ENCODE results near the gene UBQLN1. TPM values are rescaled to one million over a fixed set of nuclear protein-coding genes. Genes with fewer than 3 reads are reported as not detected.

UBQLN1 gene
- total RNA-seq, 4 donors from 2014 or later: 65.4 to 120 (median 78.5) TPM

DNA sequence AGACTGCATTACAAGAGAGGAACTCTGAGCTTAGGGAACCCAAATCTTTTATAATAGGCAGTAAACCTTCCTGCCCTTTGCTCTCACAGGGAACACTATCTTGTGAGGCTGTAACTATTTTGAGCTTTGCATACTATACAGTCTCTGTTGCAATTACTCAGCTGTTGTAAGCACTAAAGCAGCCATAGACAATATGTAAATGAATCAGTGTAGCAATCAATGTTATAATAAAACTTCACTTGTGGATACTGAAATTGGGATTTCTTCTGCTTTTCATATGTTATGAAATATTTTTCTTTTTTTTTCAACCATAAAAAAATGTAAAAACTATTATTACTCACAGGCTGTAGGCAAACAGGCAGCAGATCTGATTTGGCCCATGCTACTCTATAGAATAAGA, 16.7 kb upstream of the UBQLN1 start:
- TF ChIP-seq, protein P1, sequence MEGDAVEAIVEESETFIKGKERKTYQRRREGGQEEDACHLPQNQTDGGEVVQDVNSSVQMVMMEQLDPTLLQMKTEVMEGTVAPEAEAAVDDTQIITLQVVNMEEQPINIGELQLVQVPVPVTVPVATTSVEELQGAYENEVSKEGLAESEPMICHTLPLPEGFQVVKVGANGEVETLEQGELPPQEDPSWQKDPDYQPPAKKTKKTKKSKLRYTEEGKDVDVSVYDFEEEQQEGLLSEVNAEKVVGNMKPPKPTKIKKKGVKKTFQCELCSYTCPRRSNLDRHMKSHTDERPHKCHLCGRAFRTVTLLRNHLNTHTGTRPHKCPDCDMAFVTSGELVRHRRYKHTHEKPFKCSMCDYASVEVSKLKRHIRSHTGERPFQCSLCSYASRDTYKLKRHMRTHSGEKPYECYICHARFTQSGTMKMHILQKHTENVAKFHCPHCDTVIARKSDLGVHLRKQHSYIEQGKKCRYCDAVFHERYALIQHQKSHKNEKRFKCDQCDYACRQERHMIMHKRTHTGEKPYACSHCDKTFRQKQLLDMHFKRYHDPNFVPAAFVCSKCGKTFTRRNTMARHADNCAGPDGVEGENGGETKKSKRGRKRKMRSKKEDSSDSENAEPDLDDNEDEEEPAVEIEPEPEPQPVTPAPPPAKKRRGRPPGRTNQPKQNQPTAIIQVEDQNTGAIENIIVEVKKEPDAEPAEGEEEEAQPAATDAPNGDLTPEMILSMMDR (IDR thresholded peaks at IDR 0.05): no peak
- TF ChIP-seq POLR2A (IDR thresholded peaks at IDR 0.05): no peak
- Histone ChIP-seq H3K9me3 (no peaks in the 10 kb centered on the region), H3K27me3 (peaks cover 0 to 5% (median 0%) of the 10 kb centered on the region in 4 donors), H3K4me1 (no peaks in the 10 kb centered on the region), H3K36me3 (no peaks in the 10 kb centered on the region), H3K27ac (no peak overlapping the region), H3K4me3 (no peak overlapping the region)
- no peak for DNase-seq
- intact Hi-C loops (cut with DNase I): no loop called here

- H3K27me3 ChIP-seq: peaks cover 0 to 5% (median 0%) of the 10 kb centered on the region in 4 donors
- no peak overlapping the region for H3K27ac ChIP-seq
- no peaks in the 10 kb centered on the region for H3K36me3 ChIP-seq
- H3K9me3 ChIP-seq: no peaks in the 10 kb centered on the region
- 72% methylated on average over 2 of the region's 2 CpGs for WGBS, 2 donors
- H3K4me3 ChIP-seq: no peak overlapping the region
- H3K4me1 ChIP-seq: no peaks in the 10 kb centered on the region
- TF ChIP-seq, protein P1 (IDR thresholded peaks at IDR 0.05): no peak
- no peak for TF ChIP-seq POLR2A (IDR thresholded peaks at IDR 0.05)
- DNase-seq: no peak
- intact Hi-C loops (cut with DNase I): no loop called here
Observed at GRCh38 chr9:83722726-83723495, 15.2 kb upstream of the UBQLN1 start.

GRCh38 chr9:83721509-83721908, 13.8 kb upstream of the UBQLN1 start:
- Histone ChIP-seq H3K4me3 (no peak overlapping the region), H3K9me3 (no peaks in the 10 kb centered on the region), H3K4me1 (no peaks in the 10 kb centered on the region), H3K27ac (no peak overlapping the region), H3K36me3 (no peaks in the 10 kb centered on the region), H3K27me3 (peaks cover 0 to 5% (median 0%) of the 10 kb centered on the region in 4 donors)
- no peak for TF ChIP-seq POLR2A (IDR thresholded peaks at IDR 0.05)
- TF ChIP-seq, protein P1 (IDR thresholded peaks at IDR 0.05): no peak
- no peak for DNase-seq
- intact Hi-C loops (cut with DNase I): no loop called here

DNA sequence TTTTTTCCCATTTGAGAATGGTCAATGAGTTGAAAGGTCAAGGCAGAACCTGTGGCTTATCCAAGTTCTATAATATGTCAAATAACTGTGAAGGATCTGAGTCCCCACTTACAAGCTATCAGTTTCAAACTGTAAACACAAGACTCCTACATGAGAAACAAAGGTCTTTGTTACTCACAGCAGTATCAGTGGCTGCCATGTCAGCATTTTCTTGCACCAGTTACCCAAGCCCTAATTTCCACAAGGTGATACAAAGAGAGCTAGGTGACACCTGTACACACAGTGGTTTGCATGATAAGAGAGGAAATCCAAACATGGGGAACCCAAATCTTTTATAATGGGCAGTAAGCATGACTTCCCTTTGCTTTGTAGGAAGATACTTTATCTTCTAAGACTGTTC, 8.0 kb upstream of the UBQLN1 start:
- H3K4me1 ChIP-seq: no peaks in the 10 kb centered on the region
- H3K36me3 ChIP-seq: no peaks in the 10 kb centered on the region
- no peaks in the 10 kb centered on the region for H3K27me3 ChIP-seq
- no peak overlapping the region for H3K4me3 ChIP-seq
- TF ChIP-seq, protein P1 (IDR thresholded peaks at IDR 0.05): no peak
- no peak for TF ChIP-seq POLR2A (IDR thresholded peaks at IDR 0.05)
- no peaks in the 10 kb centered on the region for H3K9me3 ChIP-seq
- intact Hi-C loops (cut with DNase I): no loop called here
- H3K27ac ChIP-seq: no peak overlapping the region
- DNase-seq: no peak

DNA sequence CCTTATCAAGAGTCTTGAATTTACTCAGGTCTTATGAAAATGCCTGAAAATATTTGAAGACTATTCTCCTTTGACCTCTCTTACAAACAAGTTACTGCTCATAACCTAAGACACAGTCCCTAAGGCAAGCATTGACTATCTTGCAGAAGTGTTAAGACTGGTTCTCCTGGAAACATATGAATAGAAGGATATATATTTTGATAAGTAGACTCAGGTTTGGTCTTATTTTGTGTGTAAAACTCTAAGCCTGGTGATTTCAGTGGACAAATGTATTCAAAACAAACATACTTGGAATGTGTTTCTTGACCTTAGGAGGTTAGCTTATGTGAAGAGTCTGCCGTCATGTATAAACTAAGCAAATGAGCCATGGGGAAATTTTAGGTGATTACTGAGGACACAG, 7.5 kb upstream of the UBQLN1 start:
- H3K36me3 ChIP-seq: no peaks in the 10 kb centered on the region
- no peak overlapping the region for H3K4me3 ChIP-seq
- no peak for TF ChIP-seq POLR2A (IDR thresholded peaks at IDR 0.05)
- TF ChIP-seq, protein P1 (IDR thresholded peaks at IDR 0.05): no peak
- no peaks in the 10 kb centered on the region for H3K27me3 ChIP-seq
- no peaks in the 10 kb centered on the region for H3K4me1 ChIP-seq
- DNase-seq: no peak
- no peak overlapping the region for H3K27ac ChIP-seq
- intact Hi-C loops (cut with DNase I): no loop called here
- no peaks in the 10 kb centered on the region for H3K9me3 ChIP-seq
- WGBS, 2 donors: 69 to 85% methylated on average over 1 of the region's 1 CpG
